ENCODE data around the gene WDFY2.
"Not testable (repeated sequence)": the region's sequence is repeated elsewhere in the genome, so short reads cannot be mapped to it uniquely, and the experiment has no call there.

The WDFY2 gene

GRCh38 chr13:51632591-51633362 lies 48.5 kb downstream of the WDFY2 start:
- peak; percentile 87 for DNase-seq

GRCh38 chr13:51635137-51635878 lies 51.0 kb downstream of the WDFY2 start:
- DNase-seq, result no peak

- DNase-seq, result no peak
Observed at GRCh38 chr13:51636349-51636890, 52.2 kb downstream of the WDFY2 start.

GRCh38 chr13:51637852-51638215 lies 53.6 kb downstream of the WDFY2 start:
- peak; percentile 82 for DNase-seq

GRCh38 chr13:51638216-51638871 lies 54.1 kb downstream of the WDFY2 start:
- DNase-seq, result no peak

GRCh38 chr13:51639171-51639570 lies 54.9 kb downstream of the WDFY2 start:
- DNase-seq, result no peak

GRCh38 chr13:51640696-51641095 lies 56.4 kb downstream of the WDFY2 start:
- not testable (repeated sequence) for DNase-seq

- DNase-seq, result peak; percentile 86
Observed at GRCh38 chr13:51643105-51643881, 59.0 kb downstream of the WDFY2 start.

- DNase-seq, result no peak
Observed at GRCh38 chr13:51643882-51644281, 59.6 kb downstream of the WDFY2 start.

- DNase-seq, result no peak
Observed at GRCh38 chr13:51644654-51645053, 60.4 kb downstream of the WDFY2 start.

GRCh38 chr13:51645154-51645650 lies 60.9 kb downstream of the WDFY2 start:
- no peak for DNase-seq

GRCh38 chr13:51645761-51646670 lies 61.8 kb downstream of the WDFY2 start:
- DNase-seq, result no peak

- no peak for DNase-seq
Observed at GRCh38 chr13:51647067-51647466, 62.8 kb downstream of the WDFY2 start.

GRCh38 chr13:51652193-51652592 lies 67.9 kb downstream of the WDFY2 start:
- DNase-seq, result not testable (repeated sequence)

GRCh38 chr13:51659276-51660127 lies 75.2 kb downstream of the WDFY2 start:
- DNase-seq, result no peak

- DNase-seq, result no peak
Observed at GRCh38 chr13:51660813-51661212, 76.6 kb downstream of the WDFY2 start.

- no peak for DNase-seq
Observed at GRCh38 chr13:51663973-51664957, 80.0 kb downstream of the WDFY2 start.

- no peak for DNase-seq
Observed at GRCh38 chr13:51665456-51665855, 81.2 kb downstream of the WDFY2 start.

GRCh38 chr13:51666374-51666773 lies 82.1 kb downstream of the WDFY2 start:
- DNase-seq, result no peak
